SH-SY5Y (cell line): ENCODE results near the gene PAFAH1B1.

Experiments used
- GATA2 ChIP-seq: IDR thresholded peaks from 2 replicates; pipeline ENCODE4 v1.6.1; 2011; ENCODE audit warnings: mild to moderate bottlenecking, low read depth, low read length
- GATA3 ChIP-seq: IDR thresholded peaks from 2 replicates; pipeline ENCODE4 v1.6.1; 2011; ENCODE audit warnings: low read depth, mild to moderate bottlenecking, low read length, moderate library complexity

The PAFAH1B1 gene

GRCh38 chr17:2704031-2704889, 110.8 kb downstream of the PAFAH1B1 start:
- TF ChIP-seq GATA2 (no peak), GATA3 (no peak)

GRCh38 chr17:2704890-2705248, 111.4 kb downstream of the PAFAH1B1 start:
- TF ChIP-seq GATA3, result no peak
- TF ChIP-seq GATA2, result no peak

- TF ChIP-seq GATA2 (no peak), GATA3 (no peak)
These were observed 111.8 kb downstream of the PAFAH1B1 start for GRCh38 chr17:2705263-2705662.

- TF ChIP-seq GATA2, result no peak
- no peak for TF ChIP-seq GATA3
These were observed 112.7 kb downstream of the PAFAH1B1 start for GRCh38 chr17:2705888-2706795.

- TF ChIP-seq GATA2 (no peak), GATA3 (no peak)
These were observed 113.6 kb downstream of the PAFAH1B1 start for GRCh38 chr17:2706911-2707510.

- TF ChIP-seq GATA3 (no peak), GATA2 (no peak)
These were observed 114.5 kb downstream of the PAFAH1B1 start for GRCh38 chr17:2707721-2708584.

GRCh38 chr17:2708585-2709182, 115.2 kb downstream of the PAFAH1B1 start:
- no peak for TF ChIP-seq GATA2
- no peak for TF ChIP-seq GATA3

GRCh38 chr17:2709183-2709661, 115.8 kb downstream of the PAFAH1B1 start:
- no peak for TF ChIP-seq GATA2
- TF ChIP-seq GATA3, result no peak

- TF ChIP-seq GATA2, result no peak
- TF ChIP-seq GATA3, result no peak
These were observed 116.8 kb downstream of the PAFAH1B1 start for GRCh38 chr17:2710071-2710802.

- TF ChIP-seq GATA2, result no peak
- no peak for TF ChIP-seq GATA3
These were observed 117.6 kb downstream of the PAFAH1B1 start for GRCh38 chr17:2710803-2711607.

GRCh38 chr17:2711608-2712299, 118.3 kb downstream of the PAFAH1B1 start, which contains the start of gene CLUH:
CLUH (minus strand) TSS chr17:2711764; CDS start chr17:2711661, 103 bp downstream.
- TF ChIP-seq GATA2 (no peak), GATA3 (no peak)
